Thyroid gland (tissue), 4 donors: ENCODE data around the gene SETBP1.

Experiments
- POLR2A ChIP-seq, 2 donors: fragments of 450-650 bp; IDR thresholded peaks; one replicate each; pipeline ENCODE4 v1.6.1; 2017; ENCODE audit warnings: antibody characterized with exemption in 2 of 2, mild to moderate bottlenecking in 2 of 2, moderate library complexity in 1 of 2
- TF ChIP-seq, protein P1 (sequence below), 6 experiments: fragments of 200-600 bp in 3 of 6; fragments of 450-650 bp in 3 of 6; sonication (generic) in 3 of 6; IDR thresholded peaks; one replicate each; pipeline ENCODE4 v1.5.1; 2016 to 2019; ENCODE audit warnings: antibody characterized with exemption in 6 of 6, mild to moderate bottlenecking in 2 of 6, inconsistent platforms in 1 of 6, moderate library complexity in 1 of 6

DNA sequence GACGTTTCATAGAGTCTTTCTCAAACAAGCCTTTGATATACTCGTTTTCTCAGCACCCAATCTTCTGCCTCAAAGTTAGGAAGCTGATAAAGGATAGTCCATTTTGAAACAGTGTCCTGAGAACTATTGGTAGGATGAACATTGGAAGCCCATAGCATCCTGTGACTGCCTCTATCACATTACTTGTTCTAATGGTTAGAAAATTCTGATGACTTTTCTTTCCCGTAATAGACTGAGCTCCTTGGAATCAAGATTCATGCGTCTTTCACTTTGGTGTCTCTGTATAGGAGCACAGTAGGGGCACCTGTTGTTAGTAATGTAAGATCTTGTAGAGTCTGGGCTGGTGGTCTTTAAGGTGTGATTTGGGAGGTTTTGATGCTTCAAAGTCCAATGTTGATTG, 87.1 kb downstream of the SETBP1 start:
- TF ChIP-seq, protein P1, sequence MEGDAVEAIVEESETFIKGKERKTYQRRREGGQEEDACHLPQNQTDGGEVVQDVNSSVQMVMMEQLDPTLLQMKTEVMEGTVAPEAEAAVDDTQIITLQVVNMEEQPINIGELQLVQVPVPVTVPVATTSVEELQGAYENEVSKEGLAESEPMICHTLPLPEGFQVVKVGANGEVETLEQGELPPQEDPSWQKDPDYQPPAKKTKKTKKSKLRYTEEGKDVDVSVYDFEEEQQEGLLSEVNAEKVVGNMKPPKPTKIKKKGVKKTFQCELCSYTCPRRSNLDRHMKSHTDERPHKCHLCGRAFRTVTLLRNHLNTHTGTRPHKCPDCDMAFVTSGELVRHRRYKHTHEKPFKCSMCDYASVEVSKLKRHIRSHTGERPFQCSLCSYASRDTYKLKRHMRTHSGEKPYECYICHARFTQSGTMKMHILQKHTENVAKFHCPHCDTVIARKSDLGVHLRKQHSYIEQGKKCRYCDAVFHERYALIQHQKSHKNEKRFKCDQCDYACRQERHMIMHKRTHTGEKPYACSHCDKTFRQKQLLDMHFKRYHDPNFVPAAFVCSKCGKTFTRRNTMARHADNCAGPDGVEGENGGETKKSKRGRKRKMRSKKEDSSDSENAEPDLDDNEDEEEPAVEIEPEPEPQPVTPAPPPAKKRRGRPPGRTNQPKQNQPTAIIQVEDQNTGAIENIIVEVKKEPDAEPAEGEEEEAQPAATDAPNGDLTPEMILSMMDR (IDR thresholded peaks at IDR 0.05): no peak
- TF ChIP-seq POLR2A (IDR thresholded peaks at IDR 0.05): no peak
